Lower lobe of right lung (tissue), 2 donors: ENCODE measurements around the gene CNTROB. TPM values are rescaled to one million over a fixed set of nuclear protein-coding genes. Genes with fewer than 3 reads are reported as not detected.

Source experiments
- ATAC-seq, 2 donors: fragments of 200-7000 bp; cut with Tn5 transposase; one replicate each; pipeline ENCODE4 v1.9.1; 2020 to 2022; ENCODE audit warnings: mild to moderate bottlenecking in 2 of 2, moderate library complexity in 2 of 2
- DNase-seq: peaks from one replicate; pipeline ENCODE4 v3.0.0-alpha.2; 2020
- H3K27ac ChIP-seq: fragments of 200-600 bp; one replicate; pipeline ENCODE4 v1.8.0; 2022
- H3K27me3 ChIP-seq: fragments of 200-600 bp; one replicate; pipeline ENCODE4 v1.8.0; 2022; ENCODE audit warnings: low read depth
- H3K36me3 ChIP-seq: fragments of 200-600 bp; one replicate; pipeline ENCODE4 v1.8.0; 2022; ENCODE audit warnings: mild to moderate bottlenecking
- H3K4me1 ChIP-seq: fragments of 200-600 bp; one replicate; pipeline ENCODE4 v1.8.0; 2022
- H3K4me3 ChIP-seq: fragments of 200-600 bp; one replicate; pipeline ENCODE4 v1.8.0; 2022; ENCODE audit warnings: mild to moderate bottlenecking
- H3K9me3 ChIP-seq: fragments of 200-600 bp; one replicate; pipeline ENCODE4 v1.8.0; 2022
- intact Hi-C: fragments of 100-400 bp; cut with DNase I; formaldehyde crosslinking; loops from one replicate; pipeline ENCODE4 v1.11.0; 2022
- total RNA-seq: library from RNA; stranded (reverse); fragmentation: NEBNext Ultra II Directional; extraction: Animal tissue kit (Norgen Biotek cat#: 25700); gene quantifications from one replicate; pipeline ENCODE4 v1.2.1, GENCODE V29; 2021
- TF ChIP-seq, protein P1 (sequence below): fragments of 200-600 bp; IDR thresholded peaks from one replicate; pipeline ENCODE4 v1.8.0; 2022; ENCODE audit warnings: antibody characterized with exemption, mild to moderate bottlenecking
- donor health status: DM: no; HTN: yes; CAD: no; lungs with severe emphysema.

The CNTROB gene
- total RNA-seq, 1 donor from 2014 or later: 56.2 TPM

- Histone ChIP-seq H3K4me3 (no peak overlapping the region), H3K27me3 (no peaks in the 10 kb centered on the region), H3K4me1 (no peaks in the 10 kb centered on the region), H3K36me3 (no peaks in the 10 kb centered on the region), H3K27ac (no peak overlapping the region), H3K9me3 (peaks cover 16% of the 10 kb centered on the region)
- DNase-seq (no peak), ATAC-seq (no peak)
- intact Hi-C loops: no loop called here
- TF ChIP-seq, protein P1, sequence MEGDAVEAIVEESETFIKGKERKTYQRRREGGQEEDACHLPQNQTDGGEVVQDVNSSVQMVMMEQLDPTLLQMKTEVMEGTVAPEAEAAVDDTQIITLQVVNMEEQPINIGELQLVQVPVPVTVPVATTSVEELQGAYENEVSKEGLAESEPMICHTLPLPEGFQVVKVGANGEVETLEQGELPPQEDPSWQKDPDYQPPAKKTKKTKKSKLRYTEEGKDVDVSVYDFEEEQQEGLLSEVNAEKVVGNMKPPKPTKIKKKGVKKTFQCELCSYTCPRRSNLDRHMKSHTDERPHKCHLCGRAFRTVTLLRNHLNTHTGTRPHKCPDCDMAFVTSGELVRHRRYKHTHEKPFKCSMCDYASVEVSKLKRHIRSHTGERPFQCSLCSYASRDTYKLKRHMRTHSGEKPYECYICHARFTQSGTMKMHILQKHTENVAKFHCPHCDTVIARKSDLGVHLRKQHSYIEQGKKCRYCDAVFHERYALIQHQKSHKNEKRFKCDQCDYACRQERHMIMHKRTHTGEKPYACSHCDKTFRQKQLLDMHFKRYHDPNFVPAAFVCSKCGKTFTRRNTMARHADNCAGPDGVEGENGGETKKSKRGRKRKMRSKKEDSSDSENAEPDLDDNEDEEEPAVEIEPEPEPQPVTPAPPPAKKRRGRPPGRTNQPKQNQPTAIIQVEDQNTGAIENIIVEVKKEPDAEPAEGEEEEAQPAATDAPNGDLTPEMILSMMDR: no peak
These were observed 39.6 kb downstream of the CNTROB start for GRCh38 chr17:7971651-7972050.

DNA sequence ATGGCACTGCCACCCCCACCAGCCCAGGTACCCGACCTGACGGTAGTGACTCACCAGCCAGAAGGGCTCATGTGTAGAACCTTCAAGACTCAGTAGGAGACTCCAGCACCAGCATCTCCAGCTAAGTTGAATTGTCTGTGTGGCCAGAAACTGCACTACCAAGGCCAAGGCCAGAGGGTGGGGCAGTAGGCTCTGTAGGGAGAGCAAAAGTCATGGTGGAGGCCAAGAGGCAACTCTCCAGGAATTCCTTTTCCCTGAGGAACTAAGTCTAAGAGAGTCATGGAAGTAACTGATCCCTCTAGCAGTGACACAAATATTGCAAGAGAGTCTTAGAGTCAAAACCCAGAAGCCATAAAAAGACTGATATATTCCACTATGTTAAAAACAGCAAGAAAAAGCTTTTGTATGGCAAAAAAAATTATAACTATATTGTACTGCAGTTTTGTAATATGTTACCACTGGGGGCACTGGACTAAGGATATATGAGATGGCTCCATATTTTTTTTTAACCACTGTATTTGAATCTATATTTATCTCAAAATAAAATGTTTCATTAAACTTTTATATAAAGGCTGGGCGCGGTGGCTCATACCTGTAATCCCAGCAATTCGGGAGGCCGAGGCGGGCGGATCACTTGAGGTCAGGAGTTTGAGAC lies 40.3 kb downstream of the CNTROB start:
- TF ChIP-seq, protein P1: no peak
- Histone ChIP-seq H3K9me3 (peaks cover 16% of the 10 kb centered on the region), H3K4me1 (no peaks in the 10 kb centered on the region), H3K36me3 (no peaks in the 10 kb centered on the region), H3K27me3 (no peaks in the 10 kb centered on the region), H3K27ac (no peak overlapping the region), H3K4me3 (no peak overlapping the region)
- DNase-seq (no peak), ATAC-seq (peak in 1 of 2 donors; percentile 33)
- intact Hi-C loops: no loop called here

DNA sequence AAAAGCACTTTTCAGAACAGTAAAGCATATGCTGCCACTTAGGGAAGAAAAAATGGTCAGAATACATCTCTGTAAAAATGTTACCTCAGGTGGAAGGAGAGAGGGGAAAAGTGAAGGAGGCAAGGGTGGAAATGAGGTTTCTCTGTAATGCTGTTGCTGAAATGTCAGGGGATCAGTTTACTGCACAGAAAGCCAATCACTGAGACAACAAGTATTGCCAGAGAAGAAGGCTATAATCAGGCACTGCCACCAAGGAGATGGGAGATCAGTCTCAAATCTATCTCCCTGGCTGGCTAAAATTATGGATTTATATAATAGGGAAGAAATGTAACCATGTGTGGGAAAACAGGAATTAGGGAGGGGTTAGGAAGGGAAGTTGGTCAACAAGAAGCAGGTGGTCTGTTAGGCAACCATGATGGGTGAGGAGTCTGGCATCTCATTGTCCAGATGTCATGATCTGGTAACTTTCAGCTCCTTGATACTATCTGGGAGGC lies 42.7 kb downstream of the CNTROB start:
- H3K27ac ChIP-seq: no peak overlapping the region
- H3K36me3 ChIP-seq: no peaks in the 10 kb centered on the region
- DNase-seq: no peak
- no peak for ATAC-seq
- no peak overlapping the region for H3K4me3 ChIP-seq
- intact Hi-C loops: no loop called here
- no peaks in the 10 kb centered on the region for H3K27me3 ChIP-seq
- H3K9me3 ChIP-seq: peaks cover 16% of the 10 kb centered on the region
- TF ChIP-seq, protein P1: no peak
- H3K4me1 ChIP-seq: no peaks in the 10 kb centered on the region

GRCh38 chr17:7977039-7977438 lies 45.0 kb downstream of the CNTROB start:
- intact Hi-C loops: no loop called here
- no peaks in the 10 kb centered on the region for H3K36me3 ChIP-seq
- DNase-seq: no peak
- H3K27ac ChIP-seq: no peak overlapping the region
- peaks cover 16% of the 10 kb centered on the region for H3K9me3 ChIP-seq
- H3K4me3 ChIP-seq: no peak overlapping the region
- TF ChIP-seq, protein P1: no peak
- no peaks in the 10 kb centered on the region for H3K27me3 ChIP-seq
- no peaks in the 10 kb centered on the region for H3K4me1 ChIP-seq
- no peak for ATAC-seq

DNA sequence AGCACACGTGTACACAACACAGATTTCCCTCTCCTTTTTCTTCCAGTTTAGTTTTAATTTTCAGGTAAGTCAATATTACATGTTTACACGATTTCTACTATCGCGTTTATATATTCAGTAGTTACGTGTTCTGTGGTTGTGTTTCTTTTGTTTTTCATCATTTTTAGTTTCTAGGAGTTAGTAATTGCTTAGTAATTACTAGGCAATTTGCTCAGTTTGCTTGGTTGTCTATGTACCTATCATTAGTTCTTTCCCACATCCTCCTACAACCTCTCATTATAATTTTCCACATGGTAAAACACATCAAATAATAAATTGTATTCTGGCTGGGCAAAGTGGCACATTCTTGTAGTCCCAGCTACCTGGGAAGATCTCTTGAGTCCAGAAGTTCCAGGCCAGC lies 45.8 kb downstream of the CNTROB start:
- H3K36me3 ChIP-seq: no peaks in the 10 kb centered on the region
- peaks cover 16% of the 10 kb centered on the region for H3K9me3 ChIP-seq
- no peak overlapping the region for H3K4me3 ChIP-seq
- intact Hi-C loops: no loop called here
- H3K27me3 ChIP-seq: no peaks in the 10 kb centered on the region
- no peak overlapping the region for H3K27ac ChIP-seq
- H3K4me1 ChIP-seq: no peaks in the 10 kb centered on the region
- no peak for ATAC-seq
- DNase-seq: no peak
- TF ChIP-seq, protein P1: no peak
